Measurements from ENCODE around the gene SETD3.

DNA sequence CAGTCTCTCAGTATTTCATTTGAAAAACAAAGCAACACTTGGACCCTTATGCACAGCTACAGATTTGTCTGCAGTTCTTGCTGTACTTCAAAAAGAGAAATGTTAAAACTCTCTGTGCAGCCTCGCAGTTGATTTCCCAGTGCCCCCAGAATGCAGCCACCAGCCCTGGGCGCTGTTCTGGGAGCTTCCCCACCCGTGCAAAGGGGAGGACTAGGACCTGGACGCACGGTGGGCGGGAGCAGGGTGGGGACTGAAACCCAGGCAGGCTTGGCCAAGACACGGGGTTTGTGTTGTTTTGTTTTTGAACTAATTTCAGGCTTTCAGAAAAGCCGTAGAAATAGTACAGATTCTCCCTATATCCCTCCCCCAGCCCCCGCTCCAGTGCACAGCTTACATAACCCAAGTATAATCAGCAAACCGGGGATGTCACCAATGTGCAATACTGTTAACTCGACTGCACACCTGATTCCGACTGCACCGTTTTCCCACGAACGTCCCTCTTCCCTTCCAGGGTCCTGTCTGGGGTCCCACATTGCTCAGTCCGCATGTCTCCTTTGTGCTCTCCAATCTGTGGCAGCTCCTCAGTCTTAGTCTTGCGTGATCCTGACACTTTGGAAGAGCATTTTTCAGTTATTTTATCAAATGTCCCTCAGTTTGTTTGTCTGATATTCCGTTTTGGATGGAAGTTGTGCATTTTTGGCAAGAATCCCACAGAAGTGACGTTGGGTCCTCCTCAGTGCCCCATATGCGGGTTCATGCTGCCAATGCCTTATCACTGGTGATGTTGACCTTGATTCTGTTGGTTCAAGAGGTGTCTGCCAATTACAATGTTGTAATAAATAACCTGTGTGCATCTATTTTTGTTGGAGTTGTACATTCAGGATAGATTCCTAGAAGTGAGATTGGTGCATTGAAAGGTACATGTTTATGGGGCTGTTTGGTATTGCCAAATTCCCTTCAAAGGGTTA, 95.9 kb downstream of the SETD3 start:
- TF ChIP-seq, protein P1, sequence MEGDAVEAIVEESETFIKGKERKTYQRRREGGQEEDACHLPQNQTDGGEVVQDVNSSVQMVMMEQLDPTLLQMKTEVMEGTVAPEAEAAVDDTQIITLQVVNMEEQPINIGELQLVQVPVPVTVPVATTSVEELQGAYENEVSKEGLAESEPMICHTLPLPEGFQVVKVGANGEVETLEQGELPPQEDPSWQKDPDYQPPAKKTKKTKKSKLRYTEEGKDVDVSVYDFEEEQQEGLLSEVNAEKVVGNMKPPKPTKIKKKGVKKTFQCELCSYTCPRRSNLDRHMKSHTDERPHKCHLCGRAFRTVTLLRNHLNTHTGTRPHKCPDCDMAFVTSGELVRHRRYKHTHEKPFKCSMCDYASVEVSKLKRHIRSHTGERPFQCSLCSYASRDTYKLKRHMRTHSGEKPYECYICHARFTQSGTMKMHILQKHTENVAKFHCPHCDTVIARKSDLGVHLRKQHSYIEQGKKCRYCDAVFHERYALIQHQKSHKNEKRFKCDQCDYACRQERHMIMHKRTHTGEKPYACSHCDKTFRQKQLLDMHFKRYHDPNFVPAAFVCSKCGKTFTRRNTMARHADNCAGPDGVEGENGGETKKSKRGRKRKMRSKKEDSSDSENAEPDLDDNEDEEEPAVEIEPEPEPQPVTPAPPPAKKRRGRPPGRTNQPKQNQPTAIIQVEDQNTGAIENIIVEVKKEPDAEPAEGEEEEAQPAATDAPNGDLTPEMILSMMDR (IDR thresholded peaks at IDR 0.05) = no peak
- TF ChIP-seq POLR2A (IDR thresholded peaks at IDR 0.05) = no peak
